ENCODE data around the gene FAAP20. TPM values are rescaled to one million over a fixed set of nuclear protein-coding genes. Genes with fewer than 3 reads are reported as not detected.
A peak's percentile ranks its signal among the peaks of the same experiment; 100 is the strongest.

Gene FAAP20
- total and polyA plus RNA-seq, 9 of the 15 experiments (the other 6 are each of a cell fraction or from before 2014, with no cell fraction given): 0.58 to 143 (median 9.9) TPM

- TF ChIP-seq SRSF3 (IDR thresholded peaks at IDR 0.05; ENCODE audit: insufficient read depth, low read length) (no peak), ZNF175 (CRISPR knock-in tag; IDR thresholded peaks at IDR 0.05; ENCODE audit: low read depth) (0 out of 2 replicates have a peak, but pooled peaks have one; percentile 36), MAX (CRISPR knock-in tag; IDR thresholded peaks at IDR 0.05) (peak; percentile 96), JUND (IDR thresholded peaks at IDR 0.05; ENCODE audit: borderline replicate concordance, low read depth, low read length) (peak; percentile 55; the same call in 1 of the 2 replicates), JUND (tag; IDR thresholded peaks at IDR 0.05; ENCODE audit: borderline replicate concordance, low read depth, low read length) (no peak; the same call in 2 of the 3 replicates), CHD1 (IDR thresholded peaks at IDR 0.05; ENCODE audit: low read length) (no peak), MNT (conservative IDR thresholded peaks at IDR 0.05) (peak; percentile 95 to 98), ZNF785 (CRISPR knock-in tag; IDR thresholded peaks at IDR 0.05) (no peak), SPI1 (IDR thresholded peaks at IDR 0.05; ENCODE audit: borderline replicate concordance, low read depth, low read length) (peak; percentile 42; the same call in 1 of the 2 replicates), RBM39 (optimal IDR thresholded peaks at IDR 0.05; ENCODE audit: low read depth, low read length) (no peak), CBFB (CRISPR knock-in tag; IDR thresholded peaks at IDR 0.05) (peak; percentile 26; the same call in 1 of the 2 replicates), ZNF592 (IDR thresholded peaks at IDR 0.05) (peak; percentile 91), HIVEP1 (CRISPR knock-in tag; IDR thresholded peaks at IDR 0.05) (peak; percentile 17; the same call in 1 of the 2 replicates), TAF1 (IDR thresholded peaks at IDR 0.05; ENCODE audit: control insufficient read depth, extremely low read depth, insufficient read depth, low read length, severe bottlenecking) (peak; percentile 90), CCNT2 (IDR thresholded peaks at IDR 0.05; ENCODE audit: borderline replicate concordance, extremely low read depth, insufficient read length, low read depth, low read length) (peak; percentile 39), CHD2 (IDR thresholded peaks at IDR 0.05; ENCODE audit: low read depth, low read length) (no peak), SETDB1 (IDR thresholded peaks at IDR 0.05; ENCODE audit: low read length) (no peak), TCF3 (CRISPR knock-in tag; IDR thresholded peaks at IDR 0.05) (peak; percentile 49), TAF7 (tag; IDR thresholded peaks at IDR 0.05) (peak; percentile 79), BRF2 (IDR thresholded peaks at IDR 0.05; ENCODE audit: borderline replicate concordance, insufficient read depth, insufficient read length) (no peak)
Observed at GRCh38 chr1:2199042-2199810, 4.7 kb upstream of the FAAP20 start (continued).
